Thyroid gland (tissue), 4 donors: ENCODE measurements around the gene TSPYL6. TPM values are rescaled to one million over a fixed set of nuclear protein-coding genes. Genes with fewer than 3 reads are reported as not detected.

Source experiments
- DNase-seq, 2 donors: peaks; one replicate each; pipeline ENCODE4 v3.0.0-alpha.2; 2019
- H3K27ac ChIP-seq, 3 donors: fragments of 200-600 bp; sonication (generic); 1 replicate in 2 of 3; 2 replicates in 1 of 3; pipeline ENCODE4 v1.5.1; 2016 to 2019; ENCODE audit warnings: mild to moderate bottlenecking in 1 of 3, moderate library complexity in 1 of 3
- H3K27me3 ChIP-seq: fragments of 200-600 bp; sonication (generic); one replicate; pipeline ENCODE4 v1.5.1; 2019
- H3K36me3 ChIP-seq, 2 donors: fragments of 200-600 bp; sonication (generic); one replicate each; pipeline ENCODE4 v1.5.1; 2016 to 2019
- H3K4me1 ChIP-seq, 2 donors: fragments of 200-600 bp; sonication (generic); one replicate each; pipeline ENCODE4 v1.5.1; 2017 to 2019
- H3K4me3 ChIP-seq, 3 donors: fragments of 200-600 bp; sonication (generic); replicated peaks in 1 of 3; 1 replicate in 2 of 3; 2 replicates in 1 of 3; pipeline ENCODE4 v1.5.1; 2016; ENCODE audit warnings: mild to moderate bottlenecking in 1 of 3
- H3K9me3 ChIP-seq: fragments of 200-600 bp; sonication (generic); one replicate; pipeline ENCODE4 v1.5.1; 2017
- CTCF ChIP-seq, 6 experiments: fragments of 200-600 bp in 3 of 6; fragments of 450-650 bp in 3 of 6; sonication (generic) in 3 of 6; IDR thresholded peaks; one replicate each; pipeline ENCODE4 v1.5.1; 2016 to 2019; ENCODE audit warnings: antibody characterized with exemption in 6 of 6, mild to moderate bottlenecking in 2 of 6, inconsistent platforms in 1 of 6, moderate library complexity in 1 of 6
- POLR2A ChIP-seq, 2 donors: fragments of 450-650 bp; IDR thresholded peaks; one replicate each; pipeline ENCODE4 v1.6.1; 2017; ENCODE audit warnings: antibody characterized with exemption in 2 of 2, mild to moderate bottlenecking in 2 of 2, moderate library complexity in 1 of 2
- WGBS, 2 donors: methylation state at CpG; one replicate each; pipeline ENCODE4 v1.1.5; 2017; 5-methylcytosine and 5-hydroxymethylcytosine counted together
- intact Hi-C: fragments of 100-400 bp; cut with DNase I; formaldehyde crosslinking; loops from one replicate; pipeline ENCODE4 v1.15.1; 2023
- total RNA-seq, 4 donors: library from RNA; depleted of rRNA; stranded (reverse); fragments of >200 nt; gene quantifications; one replicate each; pipeline ENCODE4 v1.2.3, GENCODE V29; 2016

TSPYL6 gene
- total RNA-seq, 4 donors from 2014 or later = 0.22 to 0.54 TPM; not detected in 2

- no peak overlapping the region for H3K4me3 ChIP-seq
- peaks cover 17 to 19% of the 10 kb centered on the region in 2 donors for H3K4me1 ChIP-seq
- TF ChIP-seq POLR2A (IDR thresholded peaks at IDR 0.05) = no peak
- TF ChIP-seq CTCF (IDR thresholded peaks at IDR 0.05) = no peak
- intact Hi-C loops = no loop called here
- H3K27ac ChIP-seq = peak overlapping the region in 1 of 3 donors; percentile 12
- H3K9me3 ChIP-seq = no peaks in the 10 kb centered on the region
- H3K27me3 ChIP-seq = no peaks in the 10 kb centered on the region
- DNase-seq = no peak
- no peaks in the 10 kb centered on the region for H3K36me3 ChIP-seq
- 87 to 94% methylated on average over 1 of the region's 1 CpG for WGBS, 2 donors
Observed at GRCh38 chr2:54239427-54239826, 16.6 kb downstream of the TSPYL6 start.

GRCh38 chr2:54237428-54237827 lies 18.6 kb downstream of the TSPYL6 start:
- intact Hi-C loops = no loop called here
- WGBS, 2 donors = 96 to 99% methylated on average over 2 of the region's 2 CpGs

GRCh38 chr2:54233832-54234649 lies 22.0 kb downstream of the TSPYL6 start:
- 54 to 73% methylated on average over 4 of the region's 4 CpGs for WGBS, 2 donors
- intact Hi-C loops = no loop called here

More at GRCh38 chr2:54237428-54237827, 18.6 kb downstream of the TSPYL6 start:
- no peaks in the 10 kb centered on the region for H3K27me3 ChIP-seq
- no peaks in the 10 kb centered on the region for H3K9me3 ChIP-seq
- H3K27ac ChIP-seq = no peak overlapping the region
- DNase-seq = no peak
- no peak overlapping the region for H3K4me3 ChIP-seq
- no peaks in the 10 kb centered on the region for H3K36me3 ChIP-seq
- H3K4me1 ChIP-seq = peaks cover 17 to 19% of the 10 kb centered on the region in 2 donors
- TF ChIP-seq POLR2A (IDR thresholded peaks at IDR 0.05) (no peak), CTCF (IDR thresholded peaks at IDR 0.05) (no peak)

GRCh38 chr2:54228945-54229344 lies 27.1 kb downstream of the TSPYL6 start:
- Histone ChIP-seq H3K27ac (no peak overlapping the region), H3K4me3 (no peak overlapping the region), H3K36me3 (no peaks in the 10 kb centered on the region), H3K4me1 (no peaks in the 10 kb centered on the region), H3K9me3 (no peaks in the 10 kb centered on the region), H3K27me3 (no peaks in the 10 kb centered on the region)
- intact Hi-C loops = no loop called here
- DNase-seq = peak in 1 of 2 donors; percentile 7
- WGBS, 2 donors = 77 to 78% methylated on average over 2 of the region's 2 CpGs
- TF ChIP-seq POLR2A (IDR thresholded peaks at IDR 0.05) (no peak), CTCF (IDR thresholded peaks at IDR 0.05) (no peak)

More at GRCh38 chr2:54233832-54234649, 22.0 kb downstream of the TSPYL6 start:
- Histone ChIP-seq H3K4me3 (no peak overlapping the region), H3K27ac (no peak overlapping the region), H3K27me3 (no peaks in the 10 kb centered on the region), H3K36me3 (no peaks in the 10 kb centered on the region), H3K9me3 (no peaks in the 10 kb centered on the region), H3K4me1 (no peaks in the 10 kb centered on the region)
- TF ChIP-seq CTCF (IDR thresholded peaks at IDR 0.05) (no peak), POLR2A (IDR thresholded peaks at IDR 0.05) (no peak)
- DNase-seq = no peak

GRCh38 chr2:54227798-54228197 lies 28.2 kb downstream of the TSPYL6 start:
- Histone ChIP-seq H3K36me3 (no peaks in the 10 kb centered on the region), H3K27ac (no peak overlapping the region), H3K4me3 (no peak overlapping the region), H3K27me3 (no peaks in the 10 kb centered on the region), H3K4me1 (no peaks in the 10 kb centered on the region), H3K9me3 (no peaks in the 10 kb centered on the region)
- no peak for TF ChIP-seq POLR2A (IDR thresholded peaks at IDR 0.05)
- DNase-seq = no peak
- intact Hi-C loops = no loop called here
